Stromal cell of bone marrow (primary cell): Measurements from ENCODE around the gene LETM1.
A peak's percentile ranks its signal among the peaks of the same experiment; 100 is the strongest.
"Not testable (repeated sequence)": the region's sequence is repeated elsewhere in the genome, so short reads cannot be mapped to it uniquely, and the experiment has no call there.

Experiments
- DNase-seq: peaks from one replicate; pipeline ENCODE4 v3.0.0-alpha.2; 2012; ENCODE audit warnings: low read depth

The LETM1 gene

DNA sequence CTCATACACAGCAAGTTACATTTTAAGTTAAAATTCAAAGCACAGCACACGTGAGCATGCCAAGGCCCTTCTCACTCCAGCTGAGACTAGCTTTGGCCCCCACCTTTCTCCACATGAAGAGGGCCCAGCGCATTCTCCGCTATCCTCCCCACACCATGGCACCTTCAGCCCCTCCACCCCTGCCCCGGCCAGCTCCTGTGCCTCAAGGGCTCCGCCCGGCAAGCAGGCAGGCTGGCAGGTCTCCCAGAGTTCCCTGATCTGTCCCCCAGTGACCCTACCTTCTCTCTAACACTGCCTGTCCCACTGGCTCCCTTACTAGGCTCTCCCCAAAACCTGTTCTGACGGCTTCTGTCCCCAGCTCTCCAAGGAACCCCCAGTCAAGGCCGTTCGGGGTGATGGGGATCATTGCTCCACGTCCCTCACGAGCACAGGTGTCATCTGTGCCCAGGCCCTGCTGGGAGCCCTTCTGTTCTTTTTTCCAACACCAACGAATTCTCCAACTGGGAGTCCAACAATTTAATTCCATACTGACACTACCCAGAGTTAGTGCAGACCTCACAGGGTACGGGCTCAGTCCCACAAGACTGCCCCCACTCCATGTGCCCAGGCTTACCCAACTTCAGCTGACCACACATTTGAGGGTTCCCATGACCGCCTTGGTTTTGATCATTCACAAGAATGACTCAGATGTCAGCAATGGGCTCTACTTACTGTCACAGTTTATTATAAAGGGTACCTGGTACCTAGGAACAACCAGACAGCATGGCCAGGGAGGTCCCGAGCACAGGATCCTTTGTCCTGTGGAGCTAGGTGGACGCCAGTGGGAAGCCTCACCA, 4.2 kb downstream of the LETM1 start:
- DNase-seq, result no peak

DNA sequence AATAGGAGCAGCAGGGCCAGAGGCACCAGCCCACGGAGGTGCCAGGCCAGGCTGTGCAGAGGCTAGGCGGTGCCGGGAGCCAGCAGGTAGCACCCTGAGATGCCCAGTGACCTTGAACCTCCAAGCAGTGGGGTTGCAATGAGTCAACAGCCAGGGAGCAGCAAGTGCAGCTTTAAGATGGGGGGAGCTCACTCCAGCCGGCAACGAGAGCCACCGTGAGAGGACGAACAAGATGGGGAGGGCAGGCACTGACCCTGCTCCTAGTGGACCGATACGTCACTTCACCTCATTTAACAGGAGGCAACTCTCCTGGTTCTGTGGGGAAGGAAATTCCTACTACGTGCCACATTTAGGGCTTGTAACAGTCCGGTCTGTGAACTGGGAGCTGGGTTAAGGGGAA, 4.8 kb downstream of the LETM1 start:
- DNase-seq, result no peak

DNA sequence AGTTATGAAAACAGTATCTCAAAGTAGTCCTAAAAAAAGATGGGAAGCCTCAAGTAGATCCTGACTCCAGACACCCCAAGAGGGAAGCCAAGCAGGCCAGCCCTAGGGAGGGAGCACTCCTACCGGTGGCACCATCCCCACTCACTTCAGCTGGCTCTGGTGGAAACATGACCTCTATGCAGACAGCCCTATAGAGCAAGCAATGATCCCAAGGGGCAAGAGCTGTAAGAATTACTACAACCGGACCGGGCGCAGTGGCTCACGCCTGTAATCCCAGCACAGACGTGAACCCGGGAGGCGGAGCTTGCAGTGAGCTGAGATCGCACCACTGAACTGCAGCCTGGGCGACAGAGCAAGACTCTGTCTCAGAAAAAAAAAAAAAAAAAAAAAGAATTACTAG, 5.7 kb downstream of the LETM1 start:
- no peak for DNase-seq

DNA sequence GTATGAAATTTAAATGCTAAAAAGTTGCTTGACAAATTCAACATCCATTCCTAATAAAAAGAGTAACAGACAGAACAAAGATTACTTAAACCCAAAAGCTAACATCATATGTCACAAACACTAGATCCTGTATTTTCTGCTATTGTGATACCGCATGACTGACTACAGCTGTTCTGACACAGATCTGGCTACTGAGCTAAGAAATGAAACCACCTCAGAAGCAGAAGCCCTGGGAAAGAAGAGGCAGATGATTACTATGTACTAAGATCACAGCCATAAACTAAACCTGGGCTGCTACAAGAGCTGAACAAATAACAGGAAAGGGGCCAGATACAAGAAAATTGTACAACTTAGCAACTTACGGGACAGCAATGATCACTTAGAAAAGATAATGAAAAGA, 9.4 kb downstream of the LETM1 start:
- no peak for DNase-seq

DNA sequence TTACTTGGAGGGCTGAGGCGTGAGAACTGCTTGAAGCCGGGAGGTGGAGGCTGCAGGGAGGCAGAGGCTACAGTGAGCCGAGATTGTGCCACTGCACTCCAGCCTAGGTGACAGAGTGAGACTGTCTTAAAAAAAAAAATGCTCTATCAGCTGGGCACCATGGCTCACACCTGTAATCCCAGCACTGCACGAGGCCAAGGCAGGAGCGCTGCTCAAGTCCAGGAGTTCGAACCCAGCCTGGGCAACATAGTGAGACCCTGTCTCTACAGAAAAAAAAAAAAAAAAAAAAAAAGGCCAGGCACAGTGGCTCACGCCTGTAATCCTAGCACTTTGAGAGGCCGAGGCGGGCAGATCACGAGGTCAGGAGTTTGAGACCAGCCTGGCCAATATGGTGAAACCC, 11.3 kb downstream of the LETM1 start:
- not testable (repeated sequence) for DNase-seq

DNA sequence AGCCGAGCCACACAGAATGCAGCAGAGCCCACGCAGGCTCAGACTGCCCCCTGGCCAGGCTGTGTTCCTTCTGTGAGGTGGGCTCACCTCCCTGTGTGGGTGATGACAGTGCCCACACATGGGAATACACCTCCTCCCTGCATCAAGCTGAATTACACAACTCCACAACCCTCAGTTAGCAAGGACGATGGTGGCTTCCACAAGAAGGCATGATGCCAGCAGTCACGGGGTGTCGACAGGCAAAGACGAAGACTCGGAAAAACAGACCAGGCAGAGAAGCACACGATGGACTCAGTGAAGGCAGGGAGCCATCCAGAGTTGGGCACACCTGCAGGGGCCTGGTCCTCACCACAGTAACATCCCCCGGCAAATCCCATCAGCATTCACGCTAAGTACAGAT, 12.1 kb downstream of the LETM1 start:
- no peak for DNase-seq

DNA sequence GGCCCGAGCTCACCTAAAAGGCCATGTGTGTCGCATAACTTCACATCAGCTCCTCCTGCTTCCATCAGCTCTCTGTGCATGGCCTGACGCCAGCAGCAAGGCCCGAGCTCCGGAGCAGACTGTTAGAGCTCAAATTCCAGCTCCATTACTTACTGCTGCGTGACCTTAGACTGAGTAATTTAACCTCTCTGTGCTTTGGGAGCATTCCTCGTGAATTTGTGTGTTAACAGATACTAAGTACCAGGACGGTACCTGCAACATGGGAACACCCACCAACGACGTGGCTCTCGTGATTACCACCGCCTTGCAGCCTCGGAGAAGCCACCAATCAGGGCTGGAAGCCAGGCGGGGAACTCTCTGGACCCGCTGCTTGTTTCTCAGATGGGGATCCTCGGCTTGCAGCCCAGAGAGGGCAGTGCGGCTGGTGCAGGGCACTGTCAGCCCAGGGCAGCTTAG, 12.9 kb downstream of the LETM1 start:
- DNase-seq, result peak; percentile 73

DNA sequence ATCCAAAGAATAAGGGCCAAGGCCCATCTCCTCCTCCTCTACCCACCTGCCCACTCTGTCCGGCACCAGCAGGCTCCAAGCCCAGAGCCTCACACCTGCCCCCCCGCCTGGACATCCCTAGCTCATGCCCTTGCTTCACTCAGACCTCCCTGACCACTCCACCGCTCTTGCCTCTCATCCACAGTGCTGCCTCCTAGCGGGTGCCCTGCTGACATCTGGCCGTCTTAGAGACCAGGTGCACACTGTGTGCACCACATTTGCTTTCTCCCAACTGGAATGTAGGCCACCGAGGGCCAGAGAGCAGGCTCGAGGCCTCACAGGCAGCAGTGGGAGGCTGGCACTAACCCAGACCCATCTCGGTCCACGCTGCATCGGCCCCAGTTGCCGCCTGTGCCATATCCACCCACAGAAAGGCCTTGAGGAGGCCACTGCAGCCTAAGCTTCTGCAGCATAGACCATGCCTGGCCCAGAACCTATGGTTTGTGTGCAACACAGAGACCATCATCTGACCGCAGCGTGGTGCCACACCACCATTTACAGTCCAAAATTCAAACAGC, 13.5 kb downstream of the LETM1 start:
- DNase-seq, result no peak

DNA sequence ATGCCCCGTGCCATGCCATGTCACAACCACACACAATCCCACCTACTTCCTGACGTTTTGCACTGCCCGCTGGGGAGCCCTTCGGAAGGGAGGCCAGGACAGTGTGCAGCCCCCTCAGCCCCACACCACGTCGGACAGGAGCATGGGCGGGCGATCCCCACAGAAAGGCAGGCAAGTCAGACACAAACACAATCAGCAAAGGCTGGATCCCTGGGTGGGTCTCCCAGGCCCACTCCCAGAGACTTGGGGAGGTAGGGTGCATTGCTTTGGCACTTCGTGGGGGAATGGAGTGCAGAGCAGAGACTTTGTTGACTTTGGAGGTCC, 14.1 kb downstream of the LETM1 start:
- DNase-seq, result no peak

DNA sequence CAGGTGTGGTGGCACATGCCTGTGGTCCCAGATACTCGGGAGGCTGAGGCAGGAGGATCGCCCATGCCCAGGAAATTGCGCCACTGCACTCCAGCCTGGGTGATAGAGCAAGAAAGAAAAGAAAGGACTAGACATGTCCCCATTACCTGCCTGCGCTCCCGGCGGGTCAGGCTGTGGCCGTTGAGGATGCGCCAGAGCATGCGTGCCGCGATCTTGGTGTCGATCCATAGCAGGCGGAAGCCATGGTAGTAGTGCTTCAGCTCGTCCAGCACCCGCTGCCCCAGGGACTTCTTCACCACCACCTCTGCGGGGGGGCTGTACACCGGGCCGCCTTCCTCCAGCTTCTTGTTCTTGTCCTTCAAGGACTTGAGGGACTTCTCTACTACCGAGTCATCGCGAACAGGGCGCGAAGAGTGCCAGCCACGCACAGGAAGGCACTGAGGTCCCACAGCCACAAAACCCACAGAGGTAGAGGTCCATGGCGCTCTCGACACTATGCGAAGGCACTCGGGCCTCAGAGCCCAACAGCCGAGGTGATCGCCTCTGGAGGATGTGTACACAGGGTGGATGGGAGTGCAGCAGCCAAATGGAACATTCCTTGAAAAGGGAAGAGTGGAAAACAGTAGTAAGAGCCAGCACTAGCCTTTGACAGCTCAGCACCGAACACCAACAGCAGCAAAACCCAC, 14.6 kb downstream of the LETM1 start:
- no peak for DNase-seq

DNA sequence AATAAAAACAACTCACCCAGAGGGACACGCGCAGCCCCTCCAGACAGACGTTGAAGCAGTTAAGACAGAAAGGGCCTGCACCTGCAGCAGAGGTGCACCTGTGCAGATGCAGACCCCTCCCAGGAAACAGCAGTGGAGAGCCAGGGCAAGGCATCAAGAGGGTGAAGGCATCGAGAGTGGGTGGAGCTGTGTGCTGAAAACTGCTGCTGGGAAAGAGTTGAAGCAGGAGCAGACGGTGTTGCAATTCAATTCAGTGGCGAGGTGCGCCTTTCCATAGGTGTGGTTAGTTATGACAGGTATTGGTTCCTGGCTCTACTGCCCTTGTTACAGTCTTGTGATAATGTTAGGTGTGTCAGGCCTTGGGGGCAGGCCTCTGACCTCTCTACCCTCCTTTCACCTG, 16.7 kb downstream of the LETM1 start:
- DNase-seq, result no peak

DNA sequence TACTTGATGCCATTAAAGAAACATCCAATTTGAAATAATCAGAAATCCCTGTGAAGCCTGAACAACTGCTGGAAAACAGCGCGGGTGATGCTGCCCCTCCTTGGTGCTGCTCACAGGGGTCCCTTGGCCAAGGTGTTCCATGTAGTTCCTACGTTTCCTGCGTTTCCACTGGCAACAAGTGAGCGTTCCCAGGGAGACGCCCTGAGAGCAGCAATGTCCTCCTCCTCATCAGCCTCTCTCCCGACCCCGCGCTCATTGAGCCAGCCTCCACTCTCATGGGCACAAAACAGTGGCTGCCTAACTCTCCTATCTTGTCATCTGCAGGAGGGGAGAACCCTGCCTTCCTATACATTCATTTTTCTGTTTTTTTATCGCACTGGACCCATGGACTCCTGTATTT, 18.9 kb downstream of the LETM1 start:
- DNase-seq, result no peak

DNA sequence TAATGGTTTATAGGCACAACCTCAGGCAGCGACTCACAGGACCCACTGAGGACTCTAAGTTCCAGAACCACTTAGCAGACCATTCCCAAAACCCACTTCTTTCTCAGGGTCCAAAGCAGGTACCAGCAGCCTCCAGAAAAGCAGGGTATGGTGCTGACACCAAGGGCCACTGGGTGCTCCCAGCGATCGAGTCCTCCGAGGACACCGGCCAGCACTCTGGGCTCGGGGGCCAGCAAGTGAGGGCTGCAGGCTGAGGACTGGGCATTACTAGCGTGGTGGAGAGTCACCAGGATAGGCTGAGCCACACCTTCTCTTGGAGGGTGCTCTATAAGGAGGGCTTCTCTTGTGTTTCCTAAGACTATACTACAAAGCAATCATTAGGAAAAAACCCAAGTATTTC, 19.3 kb downstream of the LETM1 start:
- DNase-seq, result no peak

DNA sequence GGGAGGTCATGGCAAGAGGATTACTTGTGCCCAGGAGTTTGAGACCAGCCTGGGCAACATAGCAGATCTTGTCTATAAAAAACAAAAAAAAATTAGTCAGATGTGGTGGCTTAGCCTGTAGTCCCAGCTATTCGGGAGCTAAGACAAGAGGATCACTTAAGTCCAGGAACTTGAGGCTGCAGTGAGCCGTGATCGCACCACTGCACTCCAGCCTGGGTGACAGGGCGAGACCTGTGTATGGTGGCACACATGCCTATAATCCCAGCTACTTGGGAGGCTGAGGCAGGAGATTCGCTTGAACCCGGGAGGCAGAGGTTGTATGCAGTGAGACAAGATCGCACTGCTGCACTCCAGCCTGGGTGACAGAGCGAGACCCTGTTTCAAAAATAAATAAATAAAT, 20.1 kb downstream of the LETM1 start:
- not testable (repeated sequence) for DNase-seq

DNA sequence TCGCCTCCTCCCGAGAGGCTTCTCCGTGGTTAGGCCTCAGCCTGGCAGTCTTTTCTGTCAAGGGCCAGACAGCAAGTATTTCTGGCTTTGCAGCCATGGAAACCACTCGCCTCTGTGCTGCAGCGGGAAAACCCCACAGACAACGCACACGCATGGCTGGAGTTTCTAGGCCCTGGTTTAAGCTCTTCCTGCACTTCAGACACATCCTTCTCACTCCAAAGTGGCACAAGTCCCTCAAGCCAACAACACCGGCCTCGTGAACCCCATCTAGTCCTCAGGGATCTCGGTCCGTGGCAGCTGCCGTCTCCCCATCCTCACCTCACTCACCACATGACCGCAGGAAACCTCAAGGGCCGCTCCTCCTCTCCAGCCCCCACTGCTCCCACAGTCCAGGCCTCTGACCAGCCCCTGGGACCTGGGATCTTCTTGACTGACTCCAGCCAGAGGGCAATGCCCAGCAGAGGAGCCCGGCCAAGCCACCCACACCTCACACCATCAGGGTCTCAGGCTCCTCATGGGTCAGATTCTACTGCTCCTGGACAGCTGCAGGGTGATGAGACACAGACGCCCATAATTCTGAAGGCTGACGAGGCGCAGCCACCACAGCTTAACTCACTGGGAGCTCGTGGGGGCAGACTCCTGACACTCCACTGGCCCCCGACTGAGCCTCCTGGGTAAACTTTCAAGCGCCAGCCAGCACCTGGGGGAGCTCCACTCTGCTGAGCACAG, 21.7 kb downstream of the LETM1 start:
- DNase-seq, result no peak

DNA sequence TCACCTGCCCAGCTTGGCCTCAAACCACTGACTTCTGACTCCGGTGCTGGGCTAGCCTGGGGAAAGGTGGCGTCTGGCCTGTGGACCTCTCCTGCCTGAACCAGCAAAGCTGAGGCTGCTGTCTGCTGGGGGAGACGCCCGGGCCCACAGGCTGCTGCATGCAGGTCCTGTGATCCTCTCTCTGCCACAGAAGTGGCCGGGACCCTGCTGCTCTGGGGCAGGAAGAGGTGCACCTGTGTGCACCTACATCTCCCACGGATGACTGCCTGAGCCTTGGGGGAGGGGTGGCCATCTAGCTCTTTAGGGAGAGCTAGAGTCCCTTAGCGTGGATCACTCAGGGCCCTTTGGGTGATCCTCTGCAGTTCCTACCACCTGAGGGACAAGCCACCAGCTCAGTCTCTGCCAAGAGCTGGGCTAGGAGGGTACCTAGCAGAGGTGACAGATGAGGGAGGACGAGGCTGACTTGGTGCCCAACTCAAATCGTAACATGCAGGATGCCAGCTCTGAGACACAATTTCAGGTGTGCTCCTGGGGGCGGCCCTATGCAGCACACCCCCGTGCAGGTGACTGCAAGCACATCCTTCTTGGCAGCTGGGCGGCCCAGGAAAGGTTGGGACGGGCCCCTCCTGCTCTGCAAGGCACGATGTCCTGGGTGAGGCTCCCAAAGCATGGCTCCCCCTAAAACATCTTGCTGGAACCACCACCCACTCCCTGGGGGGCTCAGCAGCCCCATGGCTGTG, 22.5 kb downstream of the LETM1 start:
- DNase-seq, result no peak

DNA sequence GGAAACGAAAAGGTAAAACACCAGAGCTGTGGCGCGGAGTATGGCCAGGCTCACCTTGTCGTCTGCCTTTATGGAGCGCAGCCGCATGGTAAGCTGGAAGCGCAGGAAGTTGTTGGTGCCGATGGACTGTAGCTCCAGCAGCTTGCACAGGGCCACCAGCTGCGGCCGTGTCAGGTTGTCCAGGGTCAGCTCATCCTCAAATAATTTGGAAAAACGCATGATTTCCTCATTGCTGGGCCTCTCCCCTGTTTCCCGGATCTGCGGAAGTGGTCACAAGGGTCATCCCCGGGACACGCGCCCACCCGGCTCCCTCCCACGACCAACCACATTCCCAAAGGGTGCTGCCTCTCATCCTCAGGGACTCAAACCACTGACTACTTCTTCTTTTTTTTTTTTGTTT, 23.3 kb downstream of the LETM1 start:
- no peak for DNase-seq

DNA sequence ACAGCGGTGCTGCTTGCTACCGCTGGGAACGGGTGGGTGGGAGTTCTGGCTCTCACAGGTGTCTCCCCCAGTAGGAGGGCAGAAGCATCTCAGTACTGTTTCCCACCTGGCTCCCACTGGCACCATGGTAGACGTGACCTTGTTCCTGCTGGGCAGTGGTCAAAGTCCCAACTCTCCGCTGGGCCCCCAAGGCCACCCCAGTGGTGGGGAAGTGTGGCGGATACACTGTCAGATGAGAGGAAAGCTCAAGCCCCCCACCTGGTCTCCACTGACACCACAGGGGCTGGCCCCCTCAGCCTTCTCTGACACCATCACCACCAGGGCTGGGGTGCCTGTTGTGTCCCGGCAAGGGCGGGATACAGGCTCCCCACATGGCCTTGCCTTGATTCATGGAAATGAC, 24.6 kb downstream of the LETM1 start:
- no peak for DNase-seq

DNA sequence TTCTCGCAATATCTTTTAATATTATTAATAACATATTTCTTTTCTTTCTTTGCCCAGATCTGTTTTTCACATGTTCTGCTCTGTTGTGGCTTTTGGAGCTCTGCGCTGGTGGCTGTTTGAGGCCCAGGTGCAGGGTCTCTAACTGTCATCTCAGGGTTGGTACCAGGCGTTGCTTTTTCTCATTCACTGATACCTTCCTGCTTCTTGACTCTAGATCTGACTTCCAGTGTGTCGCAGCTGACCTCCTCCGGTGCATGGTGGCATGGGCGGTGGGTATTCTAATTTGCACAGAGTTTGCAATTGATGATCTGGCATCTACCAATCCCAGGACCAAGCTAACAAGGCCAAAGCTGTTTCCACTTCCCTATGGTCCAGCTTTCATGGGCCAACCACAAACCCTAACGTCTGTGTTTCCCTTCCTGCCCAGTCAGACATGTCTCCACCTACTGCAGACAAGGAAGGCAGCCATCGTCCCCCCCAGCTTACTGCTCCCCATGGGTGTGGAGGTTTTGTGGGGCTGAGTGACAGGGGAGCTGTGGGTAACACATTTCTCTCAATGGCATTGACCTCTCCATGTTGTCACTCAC, 25.2 kb downstream of the LETM1 start:
- DNase-seq, result no peak

DNA sequence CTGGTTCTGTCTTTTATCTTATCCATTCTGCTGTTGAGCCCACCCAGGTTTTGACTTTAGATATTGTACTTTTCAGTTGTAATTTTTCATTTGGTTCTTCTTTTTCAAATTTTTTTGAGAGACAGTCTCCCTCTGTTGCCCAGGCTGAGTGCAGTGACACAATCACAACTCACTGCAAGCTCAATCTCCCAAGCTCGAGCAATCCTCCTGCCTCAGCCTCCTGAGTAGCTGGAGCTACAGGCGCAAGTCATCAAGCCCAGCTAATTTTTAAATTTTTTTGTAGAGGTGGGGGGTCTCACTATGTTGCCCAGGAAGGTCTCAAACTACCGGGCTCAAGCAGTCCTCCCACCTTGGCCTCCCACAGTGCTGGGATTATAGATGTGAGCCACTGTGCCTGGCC, 25.7 kb downstream of the LETM1 start:
- no peak for DNase-seq

DNA sequence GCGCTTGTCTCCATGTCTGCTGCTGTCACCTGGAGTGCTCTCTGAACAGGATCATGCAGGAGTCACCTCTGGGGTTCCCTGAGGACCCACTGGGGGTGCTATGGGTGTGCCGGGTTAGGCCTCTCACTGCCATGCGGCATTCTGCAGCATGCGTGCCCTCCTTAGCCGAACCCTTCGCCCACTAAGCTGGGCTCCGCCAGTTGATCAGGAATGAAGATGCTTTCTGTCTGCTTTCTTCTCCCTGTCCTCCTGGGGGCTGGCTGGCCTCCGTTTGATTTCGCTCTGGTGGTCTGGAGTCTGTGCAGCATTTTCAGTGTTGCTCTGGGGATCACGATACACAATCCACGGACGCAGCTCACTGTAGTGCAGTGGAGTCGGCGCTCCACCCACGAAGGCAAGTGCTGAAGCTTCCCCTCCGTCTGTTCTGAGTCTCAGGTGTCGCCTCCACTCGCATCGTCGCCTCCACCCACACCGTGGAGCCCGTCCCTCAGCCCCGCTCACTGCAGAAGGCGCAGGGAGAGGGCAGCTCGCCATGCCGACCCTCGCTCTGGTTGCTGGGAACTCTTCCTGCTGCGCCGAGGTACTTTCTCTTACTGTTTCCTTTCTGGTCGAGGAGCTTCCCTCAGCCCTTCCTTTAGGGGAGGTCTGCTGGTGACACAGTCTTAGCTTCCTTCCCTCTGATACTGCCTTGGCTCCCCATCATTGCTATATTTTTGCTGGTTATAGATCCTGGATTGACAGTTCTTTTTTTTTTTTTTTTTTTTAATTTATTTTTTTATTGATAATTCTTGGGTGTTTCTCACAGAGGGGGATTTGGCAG, 29.2 kb downstream of the LETM1 start:
- no peak for DNase-seq
